BLaER1 treated with 17β-estradiol and CSF1 and Interleukin-3, amounts not matched to agents 10 nM and 100 nM (cell line): ENCODE results near the gene SPOCK1.

Experiments used
- H3K27ac ChIP-seq, 11 experiments: shearing (Covaris generic); formaldehyde crosslinking; 2 replicates each; pipeline ENCODE4 v1.8.1; 2022
- H3K27me3 ChIP-seq, 11 experiments: shearing (Covaris generic); formaldehyde crosslinking; 2 replicates each; pipeline ENCODE4 v1.8.1; 2022
- H3K36me3 ChIP-seq, 11 experiments: shearing (Covaris generic); formaldehyde crosslinking; 2 replicates each; pipeline ENCODE4 v1.8.1; 2022
- H3K4me1 ChIP-seq, 10 experiments: shearing (Covaris generic); formaldehyde crosslinking; 2 replicates each; pipeline ENCODE4 v1.8.1; 2022
- H3K4me2 ChIP-seq, 11 experiments: shearing (Covaris generic); formaldehyde crosslinking; 2 replicates each; pipeline ENCODE4 v1.8.1; 2022
- H3K4me3 ChIP-seq, 10 experiments: shearing (Covaris generic); formaldehyde crosslinking; 2 replicates each; pipeline ENCODE4 v1.8.1; 2022
- H3K9ac ChIP-seq, 11 experiments: shearing (Covaris generic); formaldehyde crosslinking; 2 replicates each; pipeline ENCODE4 v1.8.1; 2022
- H3K9me3 ChIP-seq, 11 experiments: shearing (Covaris generic); formaldehyde crosslinking; replicated peaks in 1 of 11; 2 replicates each; pipeline ENCODE4 v1.8.1; 2022
- H4K20me1 ChIP-seq, 11 experiments: shearing (Covaris generic); formaldehyde crosslinking; 2 replicates each; pipeline ENCODE4 v1.8.1; 2022
- Cebpa-rat ChIP-seq, 11 experiments: shearing (Covaris generic); IDR thresholded peaks; 2 replicates each; pipeline ENCODE4 v1.8.1; 2022

The SPOCK1 gene

DNA sequence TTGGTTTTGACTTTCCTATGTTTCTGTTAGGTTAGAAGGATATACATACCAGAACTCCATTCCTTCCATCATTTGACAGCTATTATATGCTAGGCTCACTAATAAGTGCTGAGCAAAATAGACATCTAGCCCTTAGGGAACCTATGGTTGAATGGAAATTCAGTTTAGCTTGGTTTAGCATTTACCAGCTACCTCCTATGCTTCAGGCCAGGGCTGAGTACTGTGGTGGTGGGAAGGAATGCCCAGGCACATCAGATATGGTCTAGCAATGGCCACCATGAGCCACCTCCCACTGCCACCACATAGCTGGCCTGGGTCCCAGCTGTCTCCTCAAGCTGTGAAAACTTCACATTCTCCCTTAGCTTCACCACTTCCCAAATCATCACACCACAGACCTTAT is 89.4 kb downstream of the SPOCK1 start:
- H3K36me3 ChIP-seq, result no peaks in the 10 kb centered on the region
- no peaks in the 10 kb centered on the region for H3K4me1 ChIP-seq
- H4K20me1 ChIP-seq, result no peaks in the 10 kb centered on the region
- no peaks in the 10 kb centered on the region for H3K9me3 ChIP-seq
- H3K4me2 ChIP-seq, result no peak overlapping the region
- no peak overlapping the region for H3K27ac ChIP-seq
- H3K9ac ChIP-seq, result no peak overlapping the region
- H3K27me3 ChIP-seq, result no peaks in the 10 kb centered on the region
- no peak overlapping the region for H3K4me3 ChIP-seq
- TF ChIP-seq Cebpa-rat (IDR thresholded peaks at IDR 0.05), result no peak

DNA sequence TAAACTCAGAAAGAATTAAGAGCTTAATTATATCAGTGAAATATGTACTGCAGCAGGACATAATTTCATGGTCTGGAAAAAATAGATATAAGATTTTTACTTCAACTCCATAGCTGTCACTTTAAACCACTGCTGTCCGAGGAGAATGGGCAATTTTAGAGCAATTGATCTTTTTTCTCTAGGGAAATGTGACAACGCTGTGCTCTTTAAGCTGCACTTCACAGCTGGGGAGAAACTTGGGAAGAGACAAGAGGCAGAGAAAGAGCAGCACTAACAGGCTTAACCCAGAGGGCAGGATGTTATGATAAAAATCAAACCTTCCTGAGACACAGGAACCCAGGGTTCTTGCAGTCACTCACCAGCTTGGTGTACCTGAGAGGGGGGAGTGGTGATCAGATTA is 92.0 kb downstream of the SPOCK1 start:
- H4K20me1 ChIP-seq, result no peaks in the 10 kb centered on the region
- H3K27ac ChIP-seq, result no peak overlapping the region
- H3K4me1 ChIP-seq, result peaks cover 0 to 11% (median 5%) of the 10 kb centered on the region in 10 experiments; a peak in 10 of 20 replicates
- H3K9ac ChIP-seq, result no peak overlapping the region
- TF ChIP-seq Cebpa-rat (IDR thresholded peaks at IDR 0.05), result no peak
- no peaks in the 10 kb centered on the region for H3K27me3 ChIP-seq
- H3K4me2 ChIP-seq, result no peak overlapping the region
- H3K9me3 ChIP-seq, result no peaks in the 10 kb centered on the region
- no peak overlapping the region for H3K4me3 ChIP-seq
- no peaks in the 10 kb centered on the region for H3K36me3 ChIP-seq

DNA sequence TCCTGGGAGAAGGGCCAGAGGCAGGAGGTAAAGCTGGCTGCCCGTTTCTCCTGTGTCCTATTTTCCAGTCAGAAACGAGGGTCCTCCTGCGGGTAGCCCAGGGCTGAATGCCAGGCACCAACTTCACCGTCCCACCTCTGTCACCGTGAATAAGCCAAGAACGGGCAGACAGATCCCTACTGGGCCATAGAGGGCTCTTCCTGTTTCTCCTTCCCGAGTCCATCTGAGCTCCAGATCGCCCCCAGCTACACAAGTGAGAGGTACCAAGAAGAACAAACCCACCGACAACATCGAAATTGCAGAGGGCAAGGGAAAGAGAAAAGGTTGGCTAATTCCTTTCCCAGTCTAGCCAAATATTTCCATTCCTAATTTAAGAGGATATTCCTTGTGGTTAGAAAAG is 93.7 kb downstream of the SPOCK1 start:
- H3K27ac ChIP-seq, result no peak overlapping the region

DNA sequence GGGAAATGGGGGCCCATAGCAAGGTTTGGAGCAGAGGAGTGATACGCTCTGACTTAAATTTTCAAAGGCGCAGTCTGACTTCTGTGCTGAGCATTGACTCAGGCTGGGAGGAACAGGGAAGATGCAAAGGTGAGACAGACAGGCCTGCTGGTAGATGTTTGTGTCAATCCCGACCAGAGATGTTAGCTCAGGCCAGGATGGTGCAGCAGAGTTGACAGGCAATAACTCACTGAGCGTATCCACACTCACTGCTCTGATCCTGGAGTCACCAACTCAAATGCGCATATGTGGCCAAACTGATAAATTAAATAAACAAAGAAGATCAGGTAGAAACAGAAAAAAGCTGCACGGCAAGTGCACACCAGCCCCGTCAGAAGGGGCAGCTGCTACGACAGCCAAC is 95.3 kb downstream of the SPOCK1 start:
- Histone ChIP-seq H3K4me2 (no peak overlapping the region), H3K27ac (no peak overlapping the region), H3K4me3 (no peak overlapping the region), H3K36me3 (no peaks in the 10 kb centered on the region), H3K27me3 (no peaks in the 10 kb centered on the region), H3K9ac (no peak overlapping the region), H3K9me3 (no peaks in the 10 kb centered on the region), H3K4me1 (peaks cover 0 to 11% (median 5%) of the 10 kb centered on the region in 10 experiments; a peak in 10 of 20 replicates), H4K20me1 (no peaks in the 10 kb centered on the region)
- TF ChIP-seq Cebpa-rat (IDR thresholded peaks at IDR 0.05), result no peak

More for the DNA sequence above, 93.7 kb downstream of the SPOCK1 start:
- H3K4me1 ChIP-seq, result peaks cover 0 to 11% (median 5%) of the 10 kb centered on the region in 10 experiments; a peak in 10 of 20 replicates
- H3K9ac ChIP-seq, result no peak overlapping the region
- TF ChIP-seq Cebpa-rat (IDR thresholded peaks at IDR 0.05), result no peak
- no peaks in the 10 kb centered on the region for H4K20me1 ChIP-seq
- no peaks in the 10 kb centered on the region for H3K36me3 ChIP-seq
- H3K4me2 ChIP-seq, result no peak overlapping the region
- no peak overlapping the region for H3K4me3 ChIP-seq
- H3K9me3 ChIP-seq, result no peaks in the 10 kb centered on the region
- no peaks in the 10 kb centered on the region for H3K27me3 ChIP-seq

DNA sequence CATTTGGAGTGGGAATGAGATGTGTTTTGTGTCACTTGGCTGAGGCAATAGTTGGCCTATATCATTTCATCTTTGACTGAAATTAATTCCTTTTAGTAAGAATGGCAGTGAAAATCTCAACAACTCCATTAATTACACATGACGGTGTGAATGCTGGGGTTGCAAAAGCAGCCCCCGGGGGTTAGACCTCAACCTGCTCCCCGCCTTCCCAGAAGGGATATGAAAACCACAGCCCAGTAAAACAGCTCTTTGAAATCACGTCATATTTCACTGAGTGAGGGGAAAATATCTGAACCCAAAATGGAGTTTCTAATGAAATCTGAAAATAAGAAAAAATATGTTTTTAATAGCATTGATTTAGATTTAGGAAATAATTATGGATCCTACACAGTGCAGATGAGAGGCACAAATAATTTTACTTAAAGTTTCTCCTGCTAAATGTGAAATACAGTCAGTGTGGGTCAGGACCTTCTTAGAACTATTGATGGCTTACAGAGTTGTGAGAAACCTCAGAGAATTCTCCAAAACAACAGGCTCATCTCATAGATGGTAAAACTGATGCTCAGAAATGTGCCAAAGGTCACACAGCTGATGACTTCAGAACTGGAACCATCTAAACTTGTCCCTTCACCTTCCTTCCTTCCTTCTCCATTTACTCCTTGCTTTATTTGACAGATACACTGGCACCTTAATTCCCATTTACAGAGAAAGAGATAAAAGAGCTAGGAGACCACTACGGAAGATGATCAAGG is 96.5 kb downstream of the SPOCK1 start:
- Histone ChIP-seq H3K27me3 (no peaks in the 10 kb centered on the region), H3K4me3 (no peak overlapping the region), H3K4me2 (peak overlapping the region in 6 of 11 experiments; percentile 8 to 46 (median 18); a peak in 8 of 22 replicates), H3K27ac (no peak overlapping the region), H3K9ac (no peak overlapping the region), H3K9me3 (no peaks in the 10 kb centered on the region), H3K36me3 (no peaks in the 10 kb centered on the region), H4K20me1 (no peaks in the 10 kb centered on the region), H3K4me1 (peaks cover 0 to 11% (median 5%) of the 10 kb centered on the region in 10 experiments; a peak in 10 of 20 replicates)
- no peak for TF ChIP-seq Cebpa-rat (IDR thresholded peaks at IDR 0.05)

DNA sequence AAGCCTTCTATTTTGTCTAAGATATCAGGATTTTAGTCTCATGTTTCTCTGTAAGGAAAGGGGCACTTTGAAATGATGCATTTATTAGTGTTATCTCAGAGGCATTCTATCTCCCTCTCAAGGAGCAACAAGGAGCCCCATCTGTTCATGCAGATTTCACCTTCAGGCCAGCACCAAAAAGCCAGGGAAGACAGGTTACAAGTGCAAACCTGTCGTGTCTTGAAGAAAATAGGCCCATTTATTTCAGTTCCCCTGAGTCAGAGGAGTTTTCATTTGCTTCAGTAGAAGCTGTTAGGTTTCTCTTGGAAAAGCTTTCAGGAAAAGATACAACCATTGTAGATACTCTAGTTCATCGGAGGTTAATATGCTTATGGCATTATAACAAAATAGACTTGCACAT is 97.2 kb downstream of the SPOCK1 start:
- no peak for TF ChIP-seq Cebpa-rat (IDR thresholded peaks at IDR 0.05)
- H3K4me1 ChIP-seq, result peaks cover 0 to 11% (median 5%) of the 10 kb centered on the region in 10 experiments; a peak in 10 of 20 replicates
- H3K9ac ChIP-seq, result no peak overlapping the region
- no peaks in the 10 kb centered on the region for H4K20me1 ChIP-seq
- H3K9me3 ChIP-seq, result no peaks in the 10 kb centered on the region
- no peak overlapping the region for H3K27ac ChIP-seq
- no peak overlapping the region for H3K4me2 ChIP-seq
- H3K27me3 ChIP-seq, result no peaks in the 10 kb centered on the region
- no peak overlapping the region for H3K4me3 ChIP-seq
- no peaks in the 10 kb centered on the region for H3K36me3 ChIP-seq

DNA sequence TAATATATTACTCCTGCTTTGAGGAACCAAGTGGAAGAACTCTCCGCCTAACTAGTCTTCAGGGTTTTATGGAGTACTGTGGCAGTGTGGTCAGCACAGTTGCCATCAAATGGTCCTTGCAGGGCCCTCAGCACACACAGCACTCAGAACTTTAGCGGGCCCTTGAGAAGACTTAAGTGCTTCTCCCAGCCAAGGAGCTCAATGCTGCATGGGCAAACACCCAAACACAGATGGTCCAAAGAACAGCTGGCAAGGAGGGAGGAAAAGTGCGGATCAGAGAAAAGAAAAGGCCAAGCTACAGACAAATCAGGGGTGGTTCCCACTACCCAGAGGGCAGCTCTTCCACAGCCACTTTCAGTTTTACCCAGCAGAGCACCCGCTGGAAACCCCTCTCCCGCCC is 98.6 kb downstream of the SPOCK1 start:
- H3K4me3 ChIP-seq, result no peak overlapping the region
- H3K27ac ChIP-seq, result no peak overlapping the region
- H4K20me1 ChIP-seq, result no peaks in the 10 kb centered on the region
- no peak overlapping the region for H3K9ac ChIP-seq
- no peaks in the 10 kb centered on the region for H3K36me3 ChIP-seq
- no peaks in the 10 kb centered on the region for H3K27me3 ChIP-seq
- no peak for TF ChIP-seq Cebpa-rat (IDR thresholded peaks at IDR 0.05)
- H3K4me1 ChIP-seq, result peaks cover 0 to 11% (median 5%) of the 10 kb centered on the region in 10 experiments; a peak in 10 of 20 replicates
- H3K4me2 ChIP-seq, result no peak overlapping the region
- no peaks in the 10 kb centered on the region for H3K9me3 ChIP-seq

DNA sequence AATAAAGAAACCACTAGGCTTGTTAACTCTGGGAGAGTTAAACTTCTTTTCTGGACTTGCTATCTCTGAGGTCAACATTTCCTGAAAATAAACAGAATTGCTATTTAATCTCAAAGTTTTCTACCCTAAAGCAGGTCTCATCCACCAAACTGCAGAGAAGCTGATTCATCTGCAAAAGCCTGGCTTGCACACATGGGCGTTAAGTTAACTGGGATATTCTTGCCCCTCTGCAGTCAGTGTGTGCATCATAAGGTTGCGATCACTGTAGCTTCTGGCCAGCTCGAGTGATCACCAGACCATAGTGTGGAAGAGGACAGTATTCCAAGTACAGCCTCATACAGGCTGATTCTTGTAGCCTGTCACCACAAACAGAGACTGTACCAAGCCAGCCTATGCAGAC is 99.2 kb downstream of the SPOCK1 start:
- TF ChIP-seq Cebpa-rat (IDR thresholded peaks at IDR 0.05), result no peak

DNA sequence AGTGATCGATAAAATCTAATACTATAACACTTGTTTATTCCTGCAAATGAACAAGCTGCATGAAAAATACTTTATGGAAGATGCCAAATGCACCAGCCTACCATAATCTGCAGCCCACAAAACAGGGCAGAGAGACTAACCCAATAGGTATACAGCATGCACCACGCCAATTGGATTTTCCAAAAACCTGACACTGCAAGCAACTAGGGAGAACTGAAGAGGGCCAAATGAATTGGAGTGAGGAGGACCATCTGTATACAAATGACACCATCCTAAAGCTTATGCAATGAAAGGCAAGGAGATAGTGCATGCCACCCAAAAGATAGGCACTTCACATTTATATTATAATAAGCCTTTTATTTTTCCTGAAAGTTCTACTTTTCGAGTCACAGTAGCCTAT is 100.4 kb downstream of the SPOCK1 start:
- H3K9me3 ChIP-seq, result no peaks in the 10 kb centered on the region
- H3K4me3 ChIP-seq, result no peak overlapping the region
- H3K4me1 ChIP-seq, result peaks cover 0 to 11% (median 5%) of the 10 kb centered on the region in 10 experiments; a peak in 10 of 20 replicates
- no peak for TF ChIP-seq Cebpa-rat (IDR thresholded peaks at IDR 0.05)
- H3K4me2 ChIP-seq, result no peak overlapping the region
- no peak overlapping the region for H3K9ac ChIP-seq
- no peaks in the 10 kb centered on the region for H3K27me3 ChIP-seq
- H3K36me3 ChIP-seq, result no peaks in the 10 kb centered on the region
- no peaks in the 10 kb centered on the region for H4K20me1 ChIP-seq
- no peak overlapping the region for H3K27ac ChIP-seq

More for the DNA sequence above, 99.2 kb downstream of the SPOCK1 start:
- Histone ChIP-seq H3K4me1 (peaks cover 0 to 11% (median 5%) of the 10 kb centered on the region in 10 experiments; a peak in 10 of 20 replicates), H3K27me3 (no peaks in the 10 kb centered on the region), H3K4me2 (no peak overlapping the region), H3K4me3 (no peak overlapping the region), H3K9me3 (no peaks in the 10 kb centered on the region), H3K27ac (no peak overlapping the region), H3K9ac (no peak overlapping the region), H4K20me1 (no peaks in the 10 kb centered on the region), H3K36me3 (no peaks in the 10 kb centered on the region)

DNA sequence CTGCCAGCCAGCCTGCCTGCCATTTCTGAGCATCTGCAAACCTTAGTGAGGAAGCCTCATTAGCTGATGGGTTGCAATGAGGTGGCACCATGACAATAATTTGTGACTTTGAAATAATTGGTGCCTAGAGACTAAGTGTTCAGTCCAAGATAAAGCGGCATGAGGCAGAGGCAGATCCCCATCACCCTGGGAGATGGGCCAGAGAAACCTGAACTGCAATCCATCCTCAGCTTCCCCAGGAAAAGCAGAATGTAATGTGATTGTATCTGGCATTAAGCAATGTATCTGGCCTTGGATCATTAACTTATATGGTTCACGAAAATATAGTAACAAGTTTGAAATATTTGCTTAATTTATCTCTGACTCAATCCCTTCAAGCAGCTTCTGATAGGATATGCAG is 101.0 kb downstream of the SPOCK1 start:
- no peaks in the 10 kb centered on the region for H3K36me3 ChIP-seq
- H3K4me2 ChIP-seq, result no peak overlapping the region
- H3K9me3 ChIP-seq, result no peaks in the 10 kb centered on the region
- H3K27ac ChIP-seq, result no peak overlapping the region
- H4K20me1 ChIP-seq, result no peaks in the 10 kb centered on the region
- H3K9ac ChIP-seq, result no peak overlapping the region
- H3K27me3 ChIP-seq, result no peaks in the 10 kb centered on the region
- peaks cover 0 to 10% (median 5%) of the 10 kb centered on the region in 10 experiments; a peak in 10 of 20 replicates for H3K4me1 ChIP-seq
- TF ChIP-seq Cebpa-rat (IDR thresholded peaks at IDR 0.05), result no peak
- H3K4me3 ChIP-seq, result no peak overlapping the region
